Jurkat, Clone E6-1 (cell line): ENCODE data around the gene DKK1.
"Not testable (repeated sequence)": the region's sequence is repeated elsewhere in the genome, so short reads cannot be mapped to it uniquely, and the experiment has no call there.

Experiments used
- DNase-seq: peaks from one replicate; pipeline ENCODE4 v3.0.0-alpha.2; 2011; ENCODE audit warnings: low read depth, low spot score
- H3K4me3 ChIP-seq: 2 replicates; pipeline ENCODE4 v1.5.1; 2011; ENCODE audit warnings: mild to moderate bottlenecking, low read length, control low read depth, moderate library complexity

DKK1 gene

GRCh38 chr10:52353205-52353604, 39.1 kb downstream of the DKK1 start:
- no peak overlapping the region for H3K4me3 ChIP-seq
- no peak for DNase-seq

DNA sequence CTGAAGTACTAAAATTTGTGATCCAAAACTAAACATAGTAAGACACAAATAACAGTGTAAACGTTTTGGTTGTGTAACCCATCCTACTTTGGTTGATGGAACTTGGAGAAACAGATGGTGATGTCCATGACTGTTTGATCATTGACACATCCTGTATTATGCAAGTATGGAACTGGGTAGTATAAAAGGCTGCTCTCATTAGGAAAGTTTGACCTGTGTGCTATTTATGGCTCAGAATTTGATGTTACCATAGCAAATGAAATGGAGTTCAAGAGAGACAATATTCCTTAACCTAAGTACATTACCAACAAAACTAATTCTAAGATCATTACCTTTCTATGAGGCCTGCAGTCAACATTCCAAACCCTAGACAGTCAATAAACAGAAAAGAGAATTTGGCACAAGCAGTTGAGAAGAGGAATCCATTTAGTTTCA, 39.9 kb downstream of the DKK1 start:
- H3K4me3 ChIP-seq = no peak overlapping the region
- no peak for DNase-seq

- no peak for DNase-seq
- no peak overlapping the region for H3K4me3 ChIP-seq
Observed at GRCh38 chr10:52357971-52358370, 43.9 kb downstream of the DKK1 start.

- H3K4me3 ChIP-seq = no peak overlapping the region
- DNase-seq = no peak
Observed at GRCh38 chr10:52359441-52359840, 45.4 kb downstream of the DKK1 start.

DNA sequence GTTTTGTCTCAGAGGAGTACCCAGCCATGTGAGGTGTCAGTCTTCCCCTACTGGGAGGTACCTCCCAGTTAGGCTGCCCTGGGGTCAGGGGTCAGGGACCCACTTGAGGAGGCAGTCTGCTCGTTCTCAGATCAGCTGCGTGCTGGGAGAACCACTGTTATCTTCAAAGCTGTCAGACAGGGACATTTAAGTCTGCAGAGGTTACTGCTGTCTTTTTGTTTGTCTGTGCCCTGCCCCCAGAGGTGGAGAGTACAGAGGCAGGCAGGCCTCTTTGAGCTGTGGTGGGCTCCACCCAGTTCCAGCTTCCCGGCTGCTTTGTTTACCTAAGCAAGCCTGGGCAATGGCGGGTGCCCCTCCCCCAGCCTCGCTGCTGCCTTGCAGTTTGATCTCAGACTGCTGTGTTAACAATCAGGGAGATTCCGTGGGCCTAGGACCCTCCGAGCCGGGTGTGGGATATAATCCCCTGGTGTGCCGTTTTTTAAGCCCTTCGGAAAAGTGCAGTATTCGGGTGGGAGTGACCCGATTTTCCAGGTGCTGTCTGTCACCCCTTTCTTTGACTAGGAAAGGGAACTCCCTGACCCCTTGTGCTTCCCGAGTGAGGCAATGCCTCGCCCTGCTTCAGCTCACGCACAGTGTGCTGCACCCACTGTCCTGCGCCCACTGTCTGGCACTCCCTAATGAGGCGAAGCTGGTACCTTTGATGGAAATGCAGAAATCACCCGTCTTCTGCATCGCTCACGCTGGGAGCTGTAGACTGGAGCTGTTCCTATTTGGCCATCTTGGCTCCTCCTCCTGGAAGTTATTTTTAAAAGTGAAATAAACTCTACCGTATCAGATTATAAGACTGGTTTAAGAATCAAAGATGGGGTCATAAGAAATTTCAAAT, 51.7 kb downstream of the DKK1 start:
- not testable (repeated sequence) for DNase-seq, H3K4me3 ChIP-seq
